Neural cell (in vitro differentiated cells): ENCODE results near the gene SVEP1. TPM values are rescaled to one million over a fixed set of nuclear protein-coding genes. Genes with fewer than 3 reads are reported as not detected.

ENCODE experiments used
- H2AFZ ChIP-seq: fragments of 200-600, 300-800 bp; sonication (generic), shearing (Covaris generic); 2 replicates; pipeline ENCODE4 v1.6.0; 2014; ENCODE audit warnings: low read depth, mild to moderate bottlenecking, antibody characterized with exemption, low read length, moderate library complexity
- H3F3A ChIP-seq: fragments of 200-600 bp; shearing (Covaris generic); 2 replicates; pipeline ENCODE4 v1.6.1; 2016; ENCODE audit warnings: mild to moderate bottlenecking, moderate library complexity, mixed read lengths, antibody characterized with exemption, low read length; ENCODE audit not compliant: insufficient read depth, poor library complexity, severe bottlenecking
- H3K27ac ChIP-seq: fragments of 200-600, 300-800 bp; sonication (generic), shearing (Covaris generic); 2 replicates; pipeline ENCODE4 v1.5.1; 2014; ENCODE audit warnings: mild to moderate bottlenecking, low read length, moderate library complexity
- H3K27me3 ChIP-seq: fragments of 300-800, 200-600 bp; sonication (generic), shearing (Covaris generic); 2 replicates; pipeline ENCODE4 v1.6.0; 2014; ENCODE audit warnings: mild to moderate bottlenecking, low read depth, low read length, moderate library complexity; ENCODE audit not compliant: insufficient read depth
- H3K36me3 ChIP-seq: fragments of 300-800, 200-600 bp; sonication (generic), shearing (Covaris generic); 2 replicates; pipeline ENCODE4 v1.5.1; 2014; ENCODE audit warnings: mild to moderate bottlenecking, antibody characterized with exemption, low read length, moderate library complexity; ENCODE audit not compliant: insufficient read depth
- H3K4me2 ChIP-seq: fragments of 300-800, 200-600 bp; sonication (generic), shearing (Covaris generic); 2 replicates; pipeline ENCODE4 v1.6.0; 2014; ENCODE audit warnings: mild to moderate bottlenecking, low read length
- H3K4me3 ChIP-seq: fragments of 300-800, 200-600 bp; sonication (generic), shearing (Covaris generic); 2 replicates; pipeline ENCODE4 v1.5.1; 2014; ENCODE audit warnings: mild to moderate bottlenecking, low read length, moderate library complexity
- H3K79me2 ChIP-seq: fragments of 200-600 bp; shearing (Covaris generic); replicated peaks from 2 replicates; pipeline ENCODE4 v1.6.0; 2014; ENCODE audit warnings: mild to moderate bottlenecking, low read length, moderate library complexity; ENCODE audit not compliant: insufficient read depth
- H3K9ac ChIP-seq: fragments of 300-800, 200-600 bp; sonication (generic), shearing (Covaris generic); 2 replicates; pipeline ENCODE4 v1.6.1; 2016; ENCODE audit warnings: mild to moderate bottlenecking, low read length, mixed read lengths
- H3K9me2 ChIP-seq: fragments of 200-600 bp; shearing (Covaris generic); 2 replicates; pipeline ENCODE4 v1.6.1; 2016; ENCODE audit warnings: mild to moderate bottlenecking, low read length, mixed read lengths; ENCODE audit not compliant: insufficient read depth
- H3K9me3 ChIP-seq: fragments of 200-600, 300-800 bp; sonication (generic), shearing (Covaris generic); 2 replicates; pipeline ENCODE4 v1.6.1; 2016; ENCODE audit warnings: mild to moderate bottlenecking, mixed run types, low read length, moderate library complexity, mixed read lengths
- H4K20me1 ChIP-seq: fragments of 200-600 bp; shearing (Covaris generic); 2 replicates; pipeline ENCODE4 v1.6.1; 2016; ENCODE audit warnings: mild to moderate bottlenecking, mixed run types; ENCODE audit not compliant: insufficient read depth
- CTCF ChIP-seq: fragments of 450-650 bp; IDR thresholded peaks from 2 replicates; pipeline ENCODE4 v1.5.1; 2014; ENCODE audit warnings: antibody characterized with exemption, mild to moderate bottlenecking, moderate library complexity; ENCODE audit not compliant: poor library complexity, severe bottlenecking
- EP300 ChIP-seq: fragments of 450-650 bp; conservative IDR thresholded peaks from 2 replicates; pipeline ENCODE4 v1.6.1; 2014; ENCODE audit warnings: antibody characterized with exemption, mild to moderate bottlenecking, moderate library complexity; ENCODE audit not compliant: poor library complexity, severe bottlenecking
- EZH2 ChIP-seq: fragments of 200-600, 300-800 bp; shearing (Covaris generic), sonication (generic); IDR thresholded peaks from 2 replicates; pipeline ENCODE4 v1.6.1; 2014; ENCODE audit warnings: antibody characterized with exemption, low read length, borderline replicate concordance, mild to moderate bottlenecking; ENCODE audit not compliant: insufficient read depth, poor library complexity, severe bottlenecking
- MXI1 ChIP-seq: fragments of 450-650 bp; conservative IDR thresholded peaks from 2 replicates; pipeline ENCODE4 v1.6.1; 2014; ENCODE audit warnings: antibody characterized with exemption, mild to moderate bottlenecking; ENCODE audit not compliant: poor library complexity, severe bottlenecking
- POLR2AphosphoS5 ChIP-seq: IDR thresholded peaks from 2 replicates; pipeline ENCODE4 v1.6.1; 2012
- RAD21 ChIP-seq: fragments of 450-650 bp; conservative IDR thresholded peaks from 2 replicates; pipeline ENCODE4 v1.6.1; 2014; ENCODE audit warnings: antibody characterized with exemption, mild to moderate bottlenecking, moderate library complexity
- REST ChIP-seq: IDR thresholded peaks from 2 replicates; pipeline ENCODE4 v1.6.1; 2012; ENCODE audit warnings: borderline replicate concordance
- SMC3 ChIP-seq: fragments of 450-650 bp; conservative IDR thresholded peaks from 2 replicates; pipeline ENCODE4 v1.6.1; 2014; ENCODE audit warnings: antibody characterized with exemption, mild to moderate bottlenecking, moderate library complexity; ENCODE audit not compliant: poor library complexity
- TAF1 ChIP-seq: IDR thresholded peaks from 2 replicates; pipeline ENCODE4 v1.6.1; 2012; ENCODE audit warnings: low read depth
- polyA plus RNA-seq: library from polyadenylated mRNA; depleted of rRNA; stranded (reverse); fragments of >200 nt; gene quantifications from 2 replicates; pipeline ENCODE4 v1.2.3, GENCODE V29; 2014

SVEP1 gene
- polyA plus RNA-seq, 1 donor from 2014 or later = 0.10 TPM

- no peaks in the 10 kb centered on the region for H3K27me3 ChIP-seq
- H2AFZ ChIP-seq = no peak overlapping the region
- H3K9me3 ChIP-seq = no peaks in the 10 kb centered on the region
- H3K9me2 ChIP-seq = no peaks in the 10 kb centered on the region
- H3F3A ChIP-seq = no peaks in the 10 kb centered on the region
- no peak overlapping the region for H3K27ac ChIP-seq
- no peaks in the 10 kb centered on the region for H3K36me3 ChIP-seq
- H3K4me3 ChIP-seq = no peak overlapping the region
- H4K20me1 ChIP-seq = no peaks in the 10 kb centered on the region
- TF ChIP-seq MXI1 (no peak), EP300 (no peak), TAF1 (no peak), CTCF (no peak), POLR2AphosphoS5 (no peak), SMC3 (no peak), EZH2 (no peak)
- H3K9ac ChIP-seq = no peak overlapping the region
- no peaks in the 10 kb centered on the region for H3K79me2 ChIP-seq
- no peak overlapping the region for H3K4me2 ChIP-seq
These were observed 116.0 kb downstream of the SVEP1 start for GRCh38 chr9:110463499-110463898.

- Histone ChIP-seq H3F3A (no peaks in the 10 kb centered on the region), H3K9ac (no peak overlapping the region), H3K9me2 (no peaks in the 10 kb centered on the region), H3K4me2 (no peak overlapping the region), H3K27me3 (no peaks in the 10 kb centered on the region), H3K4me3 (no peak overlapping the region), H2AFZ (no peak overlapping the region), H3K36me3 (no peaks in the 10 kb centered on the region), H4K20me1 (no peaks in the 10 kb centered on the region), H3K27ac (no peak overlapping the region), H3K79me2 (no peaks in the 10 kb centered on the region), H3K9me3 (no peaks in the 10 kb centered on the region)
- TF ChIP-seq POLR2AphosphoS5 (no peak), TAF1 (no peak), CTCF (no peak), SMC3 (no peak), RAD21 (no peak), EZH2 (no peak), REST (no peak), MXI1 (no peak), EP300 (no peak)
These were observed 122.3 kb downstream of the SVEP1 start for GRCh38 chr9:110457245-110457644.
